HL-60 (cell line): ENCODE data around the gene PIGN.

Source experiments
- DNase-seq, 2 experiments: peaks; one replicate each; pipeline ENCODE4 v3.0.0-alpha.2; 2010 to 2020; ENCODE audit warnings: low read depth in 1 of 2, low spot score in 1 of 2
- H3K27ac ChIP-seq: fragments of 250-450 bp; sonication (Bioruptor Pico); replicated peaks from 2 replicates; pipeline ENCODE4 v1.5.1; 2020; ENCODE audit warnings: mild to moderate bottlenecking, moderate library complexity
- H3K27me3 ChIP-seq: fragments of 250-450 bp; sonication (Bioruptor Pico); 2 replicates; pipeline ENCODE4 v1.5.1; 2021; ENCODE audit warnings: mild to moderate bottlenecking, moderate library complexity; ENCODE audit not compliant: insufficient read depth, poor library complexity, severe bottlenecking
- H3K4me3 ChIP-seq: replicated peaks from 2 replicates; pipeline ENCODE4 v1.5.1; 2011; ENCODE audit warnings: mild to moderate bottlenecking, control low read depth, low read length; ENCODE audit not compliant: insufficient read depth
- GABPA ChIP-seq: IDR thresholded peaks from 2 replicates; pipeline ENCODE4 v1.6.1; 2012; ENCODE audit warnings: low read depth
- POLR2AphosphoS5 ChIP-seq: IDR thresholded peaks from 2 replicates; pipeline ENCODE4 v1.6.1; 2012; ENCODE audit warnings: low read depth
- SPI1 ChIP-seq: IDR thresholded peaks from 2 replicates; pipeline ENCODE4 v1.6.1; 2012; ENCODE audit warnings: low read depth, mild to moderate bottlenecking, borderline replicate concordance
- TF ChIP-seq, protein P1 (sequence below): IDR thresholded peaks from one replicate; pipeline ENCODE4 v1.5.1; 2011; ENCODE audit warnings: low read length, control low read depth, inconsistent platforms; ENCODE audit not compliant: insufficient read depth
- TF ChIP-seq, protein P2 (sequence below): IDR thresholded peaks from 2 replicates; pipeline ENCODE4 v1.6.1; 2012; ENCODE audit warnings: low read depth; ENCODE audit not compliant: insufficient replicate concordance

Gene PIGN

DNA sequence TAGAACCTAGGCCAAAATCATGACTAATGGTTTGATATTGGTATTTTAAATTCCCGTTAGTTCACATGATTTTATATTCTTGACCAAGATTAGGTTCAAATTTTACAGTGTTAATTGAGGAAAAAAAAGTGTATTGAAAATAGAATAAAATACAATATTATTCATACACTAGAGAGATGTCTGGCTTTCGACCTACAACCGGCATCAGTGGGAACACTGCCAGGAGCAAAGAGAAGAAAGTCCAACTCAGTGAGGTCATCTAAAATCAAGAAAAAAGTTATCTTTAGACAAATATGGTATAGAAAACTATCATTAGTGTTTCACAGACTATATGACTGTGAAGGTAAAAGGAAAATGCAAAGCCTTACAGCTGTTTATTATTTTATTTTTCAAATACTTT lies 81.5 kb downstream of the PIGN start:
- no peak overlapping the region for H3K27ac ChIP-seq
- no peak for TF ChIP-seq POLR2AphosphoS5
- no peak for TF ChIP-seq GABPA
- TF ChIP-seq, protein P1, sequence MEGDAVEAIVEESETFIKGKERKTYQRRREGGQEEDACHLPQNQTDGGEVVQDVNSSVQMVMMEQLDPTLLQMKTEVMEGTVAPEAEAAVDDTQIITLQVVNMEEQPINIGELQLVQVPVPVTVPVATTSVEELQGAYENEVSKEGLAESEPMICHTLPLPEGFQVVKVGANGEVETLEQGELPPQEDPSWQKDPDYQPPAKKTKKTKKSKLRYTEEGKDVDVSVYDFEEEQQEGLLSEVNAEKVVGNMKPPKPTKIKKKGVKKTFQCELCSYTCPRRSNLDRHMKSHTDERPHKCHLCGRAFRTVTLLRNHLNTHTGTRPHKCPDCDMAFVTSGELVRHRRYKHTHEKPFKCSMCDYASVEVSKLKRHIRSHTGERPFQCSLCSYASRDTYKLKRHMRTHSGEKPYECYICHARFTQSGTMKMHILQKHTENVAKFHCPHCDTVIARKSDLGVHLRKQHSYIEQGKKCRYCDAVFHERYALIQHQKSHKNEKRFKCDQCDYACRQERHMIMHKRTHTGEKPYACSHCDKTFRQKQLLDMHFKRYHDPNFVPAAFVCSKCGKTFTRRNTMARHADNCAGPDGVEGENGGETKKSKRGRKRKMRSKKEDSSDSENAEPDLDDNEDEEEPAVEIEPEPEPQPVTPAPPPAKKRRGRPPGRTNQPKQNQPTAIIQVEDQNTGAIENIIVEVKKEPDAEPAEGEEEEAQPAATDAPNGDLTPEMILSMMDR, result no peak
- TF ChIP-seq SPI1, result no peak
- TF ChIP-seq, protein P2, sequence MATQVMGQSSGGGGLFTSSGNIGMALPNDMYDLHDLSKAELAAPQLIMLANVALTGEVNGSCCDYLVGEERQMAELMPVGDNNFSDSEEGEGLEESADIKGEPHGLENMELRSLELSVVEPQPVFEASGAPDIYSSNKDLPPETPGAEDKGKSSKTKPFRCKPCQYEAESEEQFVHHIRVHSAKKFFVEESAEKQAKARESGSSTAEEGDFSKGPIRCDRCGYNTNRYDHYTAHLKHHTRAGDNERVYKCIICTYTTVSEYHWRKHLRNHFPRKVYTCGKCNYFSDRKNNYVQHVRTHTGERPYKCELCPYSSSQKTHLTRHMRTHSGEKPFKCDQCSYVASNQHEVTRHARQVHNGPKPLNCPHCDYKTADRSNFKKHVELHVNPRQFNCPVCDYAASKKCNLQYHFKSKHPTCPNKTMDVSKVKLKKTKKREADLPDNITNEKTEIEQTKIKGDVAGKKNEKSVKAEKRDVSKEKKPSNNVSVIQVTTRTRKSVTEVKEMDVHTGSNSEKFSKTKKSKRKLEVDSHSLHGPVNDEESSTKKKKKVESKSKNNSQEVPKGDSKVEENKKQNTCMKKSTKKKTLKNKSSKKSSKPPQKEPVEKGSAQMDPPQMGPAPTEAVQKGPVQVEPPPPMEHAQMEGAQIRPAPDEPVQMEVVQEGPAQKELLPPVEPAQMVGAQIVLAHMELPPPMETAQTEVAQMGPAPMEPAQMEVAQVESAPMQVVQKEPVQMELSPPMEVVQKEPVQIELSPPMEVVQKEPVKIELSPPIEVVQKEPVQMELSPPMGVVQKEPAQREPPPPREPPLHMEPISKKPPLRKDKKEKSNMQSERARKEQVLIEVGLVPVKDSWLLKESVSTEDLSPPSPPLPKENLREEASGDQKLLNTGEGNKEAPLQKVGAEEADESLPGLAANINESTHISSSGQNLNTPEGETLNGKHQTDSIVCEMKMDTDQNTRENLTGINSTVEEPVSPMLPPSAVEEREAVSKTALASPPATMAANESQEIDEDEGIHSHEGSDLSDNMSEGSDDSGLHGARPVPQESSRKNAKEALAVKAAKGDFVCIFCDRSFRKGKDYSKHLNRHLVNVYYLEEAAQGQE, result no peak
- H3K27me3 ChIP-seq, result no peaks in the 10 kb centered on the region
- DNase-seq, result no peak
- no peak overlapping the region for H3K4me3 ChIP-seq

DNA sequence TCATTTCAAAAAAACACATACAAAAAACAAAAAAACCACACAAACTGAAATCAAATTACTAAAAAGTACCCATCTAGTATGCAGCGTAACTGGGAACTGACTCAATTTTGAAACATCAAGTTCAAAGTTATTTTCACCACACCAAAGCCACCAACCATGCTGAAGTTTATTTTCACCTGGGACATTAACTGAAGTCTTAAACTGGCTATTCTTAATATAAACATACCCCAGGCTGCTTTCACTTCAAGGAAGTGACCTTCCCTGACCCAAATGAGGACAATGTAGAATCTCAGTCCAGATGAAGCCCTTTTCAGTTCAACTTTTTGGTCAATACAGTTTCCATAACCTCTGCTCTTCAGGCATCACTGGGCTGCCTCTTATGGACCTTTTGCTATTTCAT lies 84.6 kb downstream of the PIGN start:
- DNase-seq, result no peak
- TF ChIP-seq GABPA (no peak), POLR2AphosphoS5 (no peak), SPI1 (no peak)
- TF ChIP-seq, protein P1, result no peak
- TF ChIP-seq, protein P2, result no peak
- no peak overlapping the region for H3K27ac ChIP-seq
- no peak overlapping the region for H3K4me3 ChIP-seq
- H3K27me3 ChIP-seq, result no peaks in the 10 kb centered on the region

DNA sequence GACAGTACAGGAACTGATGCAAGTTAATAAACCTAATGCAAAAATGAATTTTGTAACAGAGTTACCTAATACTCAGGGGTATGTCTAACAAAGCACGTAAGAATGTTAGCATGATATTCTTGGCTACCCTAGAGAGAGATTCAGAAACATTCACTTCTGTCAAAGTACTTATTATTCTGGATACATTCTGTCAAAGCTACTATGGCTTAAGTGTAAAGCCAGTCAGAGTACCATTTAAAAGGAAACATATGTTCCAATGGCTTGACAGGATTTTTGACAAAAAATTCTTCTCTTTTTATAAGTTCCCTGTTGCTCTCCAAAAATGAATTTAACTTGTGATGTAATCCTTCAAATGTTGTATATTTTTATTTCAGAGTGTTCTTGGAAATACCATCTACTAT lies 85.5 kb downstream of the PIGN start:
- TF ChIP-seq POLR2AphosphoS5, result no peak
- TF ChIP-seq, protein P1, result no peak
- no peak for TF ChIP-seq GABPA
- TF ChIP-seq, protein P2, result no peak
- TF ChIP-seq SPI1, result no peak
- Histone ChIP-seq H3K27me3 (no peaks in the 10 kb centered on the region), H3K4me3 (no peak overlapping the region), H3K27ac (no peak overlapping the region)
- DNase-seq, result no peak
